ENCODE measurements around the gene EZH1.
"Not testable (repeated sequence)": the region's sequence is repeated elsewhere in the genome, so short reads cannot be mapped to it uniquely, and the experiment has no call there.

The EZH1 gene

GRCh38 chr17:42773290-42774035 lies 28.6 kb upstream of the EZH1 start, which contains the start of gene VPS25:
VPS25 (plus strand) TSS chr17:42773449; CDS start chr17:42773476, 27 bp downstream.
- DNase-seq (ENCODE audit: extremely low read depth in 1 of 2, low read depth in 1 of 2), result peak; percentile 50 to 52

DNA sequence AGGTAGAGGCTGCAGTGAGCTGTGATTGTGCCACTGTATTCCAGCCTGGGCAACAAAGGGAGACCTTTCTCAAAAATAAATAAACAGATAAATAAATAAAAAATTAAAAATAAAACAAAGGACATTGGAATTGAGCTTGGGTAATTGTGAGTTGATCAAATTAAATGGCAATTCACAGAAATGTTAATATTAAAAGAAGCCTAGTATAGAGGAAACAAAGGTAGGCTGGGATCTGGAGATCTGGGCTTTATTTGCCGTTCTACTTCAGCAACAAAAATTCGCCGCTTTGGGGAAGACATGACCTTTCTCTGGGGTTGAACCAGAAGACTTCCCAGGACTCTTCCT lies 28.1 kb upstream of the EZH1 start:
- no peak for DNase-seq (ENCODE audit: extremely low read depth in 1 of 2, low read depth in 1 of 2)

DNA sequence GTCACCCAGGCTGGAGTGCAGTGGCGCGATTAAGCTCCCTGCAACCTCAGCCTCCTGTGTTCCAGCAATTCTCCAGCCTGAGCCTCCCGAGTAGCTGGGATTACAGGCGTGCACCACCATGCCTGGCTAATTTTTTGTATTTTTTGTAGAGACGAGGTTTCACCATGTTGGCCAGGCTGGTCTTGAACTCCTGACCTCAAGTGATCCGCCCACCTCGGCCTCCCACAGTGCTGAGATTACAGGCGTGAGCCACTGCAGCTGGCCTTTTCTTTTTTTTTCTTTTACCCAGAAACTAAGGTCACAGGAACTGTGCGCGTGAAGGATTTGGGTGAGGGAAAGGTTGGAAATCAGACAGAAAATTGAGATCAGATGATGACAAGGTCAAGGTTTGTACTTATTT lies 25.1 kb upstream of the EZH1 start:
- DNase-seq (ENCODE audit: extremely low read depth in 1 of 2, low read depth in 1 of 2), result not testable (repeated sequence)

DNA sequence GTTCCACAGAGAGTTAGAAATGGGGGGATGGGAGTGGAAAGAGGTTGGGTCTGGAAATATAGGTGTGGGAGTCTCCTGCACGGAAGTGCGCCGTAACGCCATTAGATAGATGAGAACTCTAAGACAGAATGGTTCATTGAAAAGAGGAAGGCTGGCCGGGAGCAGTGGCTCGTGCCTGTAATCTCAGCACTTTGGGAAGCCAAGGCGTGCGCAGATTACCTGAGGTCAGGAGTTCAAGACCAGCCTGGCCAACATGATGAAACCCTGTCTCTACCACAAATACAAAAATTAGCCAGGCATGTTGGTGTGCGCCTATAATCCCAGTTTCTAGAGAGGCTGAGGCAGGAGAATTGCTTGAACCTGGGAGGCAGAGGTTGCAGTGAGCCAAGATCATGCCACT lies 23.2 kb upstream of the EZH1 start:
- DNase-seq (ENCODE audit: extremely low read depth in 1 of 2, low read depth in 1 of 2), result not testable (repeated sequence)

GRCh38 chr17:42767512-42767911 lies 22.7 kb upstream of the EZH1 start:
- DNase-seq (ENCODE audit: extremely low read depth in 1 of 2, low read depth in 1 of 2), result no peak

- no peak for DNase-seq (ENCODE audit: extremely low read depth in 1 of 2, low read depth in 1 of 2)
These were observed 21.3 kb upstream of the EZH1 start for GRCh38 chr17:42766124-42766523.

DNA sequence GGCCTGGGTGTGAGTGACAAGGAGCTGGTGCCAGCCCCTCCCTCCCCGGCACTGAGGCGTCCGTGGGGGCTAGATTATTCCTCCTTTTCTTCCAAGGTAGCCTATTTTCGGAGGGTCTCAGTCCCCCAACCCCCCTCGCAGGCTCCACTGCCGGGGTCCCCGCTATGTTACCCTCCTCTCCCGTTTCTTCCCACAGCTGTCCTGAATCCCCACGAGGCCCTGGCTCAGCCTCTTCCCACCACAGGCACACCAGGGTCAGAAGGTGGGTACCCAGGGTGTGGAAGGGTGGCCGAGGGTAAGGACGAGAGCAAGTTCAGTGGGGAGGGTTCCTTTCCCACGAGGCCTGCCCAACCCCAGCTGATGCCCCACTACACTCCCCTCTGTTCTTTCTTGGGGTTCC lies 16.8 kb upstream of the EZH1 start:
- no peak for DNase-seq (ENCODE audit: extremely low read depth in 1 of 2, low read depth in 1 of 2)

- no peak for DNase-seq (ENCODE audit: extremely low read depth in 1 of 2, low read depth in 1 of 2)
These were observed 16.1 kb upstream of the EZH1 start, which contains the start of gene RAMP2 for GRCh38 chr17:42760652-42761581. RAMP2 (plus strand) TSS chr17:42761227; CDS start chr17:42761262, 35 bp downstream.

DNA sequence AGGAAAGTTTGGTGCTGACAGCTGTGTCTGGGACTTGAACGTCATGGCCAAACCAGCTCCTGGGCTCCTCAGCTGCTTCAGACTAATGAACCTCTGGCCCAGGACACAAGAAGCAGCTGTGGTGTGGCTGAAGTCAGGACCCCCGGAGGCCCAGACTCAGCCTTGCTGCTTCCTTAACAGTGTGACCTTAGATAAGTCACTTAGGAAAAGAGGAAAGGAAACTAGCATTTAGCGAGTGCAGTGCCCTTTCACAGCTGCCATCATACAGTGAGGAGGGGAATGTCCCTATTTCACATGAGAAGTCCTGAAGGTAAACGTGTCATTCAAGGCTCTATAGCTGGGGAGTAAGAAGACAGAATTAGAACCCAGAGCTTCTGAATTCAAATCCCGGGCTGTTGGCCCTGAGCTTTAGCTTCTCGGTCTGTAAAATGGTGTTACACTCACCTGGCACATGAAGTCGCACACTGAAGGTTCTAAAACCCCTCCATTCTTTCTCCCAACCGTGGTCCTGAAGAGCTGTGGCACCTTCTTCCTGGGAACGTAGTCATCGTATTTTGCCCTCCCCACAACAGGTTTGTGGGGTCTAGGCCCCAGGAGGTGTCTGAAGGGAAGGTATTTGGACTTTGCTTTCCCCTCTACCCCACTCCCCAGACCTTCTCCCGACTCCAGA lies 15.3 kb upstream of the EZH1 start:
- DNase-seq (ENCODE audit: extremely low read depth in 1 of 2, low read depth in 1 of 2), result no peak

DNA sequence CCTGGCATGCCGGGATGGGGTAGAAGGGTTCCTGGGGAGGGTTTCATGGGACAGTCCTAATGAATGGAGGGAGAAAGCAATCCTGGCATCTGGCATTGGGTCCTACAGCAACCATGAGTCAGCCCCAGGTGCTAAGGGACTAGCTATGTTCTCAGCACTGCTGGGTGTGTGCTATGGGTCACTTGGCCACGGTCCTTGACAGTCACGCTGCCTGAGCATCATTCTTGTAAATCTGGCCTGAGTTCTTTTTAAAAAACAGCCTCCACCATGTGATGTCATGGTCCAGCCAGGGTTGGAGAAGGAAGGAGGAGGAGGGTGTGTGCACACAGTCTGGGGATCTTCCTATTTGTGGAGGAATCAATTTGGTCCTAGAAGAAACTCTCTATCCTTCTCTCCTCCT lies 9.9 kb upstream of the EZH1 start:
- no peak for DNase-seq (ENCODE audit: extremely low read depth in 1 of 2, low read depth in 1 of 2)

GRCh38 chr17:42751628-42752027 lies 6.8 kb upstream of the EZH1 start:
- no peak for DNase-seq (ENCODE audit: extremely low read depth in 1 of 2, low read depth in 1 of 2)

- DNase-seq (ENCODE audit: extremely low read depth in 1 of 2, low read depth in 1 of 2), result no peak
These were observed 6.0 kb upstream of the EZH1 start for GRCh38 chr17:42750739-42751344.

GRCh38 chr17:42748908-42749798 lies 4.3 kb upstream of the EZH1 start:
- no peak for DNase-seq (ENCODE audit: extremely low read depth in 1 of 2, low read depth in 1 of 2)

DNA sequence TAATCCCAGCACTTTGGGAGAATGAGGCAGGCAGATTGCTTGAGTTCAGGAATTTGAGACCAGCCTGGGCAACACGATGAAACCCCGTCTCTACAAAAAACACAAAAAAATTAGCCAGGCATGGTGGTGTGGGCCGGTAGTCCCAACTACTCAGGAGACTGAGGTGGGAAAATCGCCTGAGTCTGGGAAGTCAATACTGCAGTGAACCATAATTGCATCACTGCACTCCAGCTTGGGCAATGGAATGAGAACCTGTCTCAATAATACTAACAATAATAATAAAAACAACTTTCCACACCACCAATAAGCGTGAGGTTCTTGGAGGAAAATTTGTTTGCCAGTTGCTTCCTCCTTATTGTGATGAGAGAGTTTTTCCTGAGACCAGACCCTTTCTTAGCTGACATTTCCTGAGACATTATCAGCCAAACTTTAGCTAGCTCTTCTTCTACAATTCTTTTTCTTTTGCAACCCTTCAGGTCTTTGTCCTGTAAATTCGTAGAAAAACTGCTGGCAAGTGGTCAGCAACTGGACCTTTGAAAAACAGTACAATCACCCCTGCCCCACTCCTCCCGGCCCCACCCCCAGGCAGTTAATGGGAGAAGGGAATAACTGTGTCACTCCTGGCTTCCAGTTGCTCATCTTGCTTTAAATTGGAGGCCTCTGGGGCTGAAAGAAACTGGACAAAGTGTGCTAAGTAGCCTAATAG lies 3.5 kb upstream of the EZH1 start:
- no peak for DNase-seq (ENCODE audit: extremely low read depth in 1 of 2, low read depth in 1 of 2)

- DNase-seq (ENCODE audit: extremely low read depth in 1 of 2, low read depth in 1 of 2), result peak; percentile 29 to 37
These were observed 496 bp downstream of the EZH1 start for GRCh38 chr17:42744283-42744805.

DNA sequence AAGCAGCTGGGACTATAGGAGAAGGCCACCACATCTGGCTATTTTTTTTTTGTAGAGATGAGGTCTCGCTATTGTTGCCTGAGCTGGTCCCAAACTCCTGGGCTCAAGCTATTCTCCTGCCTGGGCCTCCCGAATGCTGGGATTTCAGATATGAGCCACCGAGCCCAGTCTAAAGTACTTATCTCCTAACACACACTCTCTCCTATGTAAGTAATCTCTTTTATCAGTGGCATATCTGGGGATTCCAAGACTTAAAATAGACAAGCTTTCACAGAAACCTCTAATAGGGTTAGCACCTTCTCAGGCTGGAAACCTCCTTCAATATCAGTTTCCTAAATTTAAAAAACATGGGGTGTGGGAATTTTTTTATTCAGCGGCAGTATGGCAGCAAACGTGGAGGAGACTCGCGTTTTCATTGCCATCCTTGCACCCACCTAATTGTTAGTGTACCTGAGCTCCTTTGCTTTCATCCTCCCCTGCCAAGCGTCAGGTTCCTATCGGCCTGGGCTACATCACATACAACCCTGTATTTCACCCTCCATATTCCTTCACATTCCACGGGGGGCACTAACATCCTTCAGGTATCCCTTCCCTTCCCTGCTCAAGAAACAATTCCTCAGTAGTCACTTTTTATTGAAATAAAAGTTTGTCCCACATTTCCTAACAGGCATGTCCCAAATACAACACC lies 1.1 kb downstream of the EZH1 start:
- no peak for DNase-seq (ENCODE audit: extremely low read depth in 1 of 2, low read depth in 1 of 2)

DNA sequence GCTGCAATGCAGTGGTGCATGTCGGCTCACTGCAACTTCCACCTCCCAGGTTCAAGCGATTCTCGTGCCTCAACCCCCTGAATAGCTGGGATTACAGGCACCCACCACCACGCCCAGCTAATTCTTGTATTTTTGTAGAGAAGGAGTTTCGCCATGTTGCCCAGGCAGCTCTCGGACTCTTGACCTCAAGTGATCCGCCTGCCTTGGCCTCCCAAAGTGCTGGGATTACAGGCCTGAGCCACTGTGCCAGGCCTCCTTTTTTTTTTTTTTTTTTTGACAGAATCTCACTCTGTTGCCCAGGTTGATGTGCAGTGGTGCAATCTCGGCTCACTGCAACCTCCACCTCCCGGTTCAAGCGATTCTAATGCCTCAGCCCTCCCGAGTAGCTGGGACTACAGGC lies 1.9 kb downstream of the EZH1 start:
- DNase-seq (ENCODE audit: extremely low read depth in 1 of 2, low read depth in 1 of 2), result not testable (repeated sequence)

DNA sequence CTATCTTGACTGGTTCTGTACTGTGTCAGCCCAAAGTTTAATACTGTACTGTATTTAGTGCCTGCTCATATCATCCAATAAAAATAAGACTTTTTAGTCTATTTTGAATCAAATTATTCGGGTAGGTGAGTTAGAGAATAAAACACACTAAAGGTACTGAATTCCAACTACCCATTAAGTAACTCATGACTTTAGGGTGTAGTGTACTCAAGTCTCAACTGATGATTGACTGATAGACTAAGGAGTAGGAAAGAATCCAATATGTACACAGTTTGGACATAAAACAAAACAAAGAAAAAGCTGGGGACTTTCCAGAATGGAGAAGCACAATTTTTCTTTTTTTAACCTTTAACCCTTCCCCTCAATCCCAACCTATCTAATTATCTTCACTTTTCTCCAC lies 4.1 kb downstream of the EZH1 start:
- no peak for DNase-seq (ENCODE audit: extremely low read depth in 1 of 2, low read depth in 1 of 2)

DNA sequence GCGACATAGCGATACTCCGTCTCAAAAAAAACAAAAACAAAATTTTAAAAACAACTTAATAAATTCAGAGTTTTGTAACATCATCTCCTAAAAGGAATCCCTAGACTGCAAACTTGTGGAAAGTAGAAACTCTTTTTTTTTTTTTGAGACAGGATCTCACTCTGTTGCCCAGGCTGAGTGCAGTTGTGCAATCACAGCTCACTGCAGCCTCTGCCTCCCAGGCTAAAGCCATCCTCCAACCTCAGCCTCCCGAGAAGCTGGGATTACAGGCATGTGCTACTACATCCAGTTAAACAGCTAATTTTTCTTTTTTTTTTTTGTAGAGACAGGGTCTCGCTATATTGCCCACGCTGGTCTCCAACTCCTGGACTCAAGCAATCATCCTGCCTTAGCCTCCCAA lies 19.7 kb downstream of the EZH1 start:
- no peak for DNase-seq (ENCODE audit: extremely low read depth in 1 of 2, low read depth in 1 of 2)

Measured in activated CD8-positive, alpha-beta memory T cell treated with anti-CD3 and anti-CD28 coated beads for 1 hour (primary cell).